Esophagus mucosa (tissue), 1 donor: ENCODE results near the gene DNMBP. TPM values are rescaled to one million over a fixed set of nuclear protein-coding genes. Genes with fewer than 3 reads are reported as not detected.
"Not testable (repeated sequence)": the region's sequence is repeated elsewhere in the genome, so short reads cannot be mapped to it uniquely, and the experiment has no call there.

Source experiments
- ATAC-seq: fragments of 200-7000 bp; cut with Tn5 transposase; one replicate; pipeline ENCODE4 v1.9.1; 2020
- total RNA-seq: library from RNA; stranded (reverse); gene quantifications from one replicate; pipeline ENCODE4 v1.2.4, GENCODE V29; 2023
- donor health status: DM: yes; HTN: yes; CAD: no.

DNMBP gene
- total RNA-seq, 1 donor from 2014 or later, result 12.4 TPM

- ATAC-seq, result no peak
Observed at GRCh38 chr10:100014071-100014762, 4.5 kb upstream of the DNMBP start.

DNA sequence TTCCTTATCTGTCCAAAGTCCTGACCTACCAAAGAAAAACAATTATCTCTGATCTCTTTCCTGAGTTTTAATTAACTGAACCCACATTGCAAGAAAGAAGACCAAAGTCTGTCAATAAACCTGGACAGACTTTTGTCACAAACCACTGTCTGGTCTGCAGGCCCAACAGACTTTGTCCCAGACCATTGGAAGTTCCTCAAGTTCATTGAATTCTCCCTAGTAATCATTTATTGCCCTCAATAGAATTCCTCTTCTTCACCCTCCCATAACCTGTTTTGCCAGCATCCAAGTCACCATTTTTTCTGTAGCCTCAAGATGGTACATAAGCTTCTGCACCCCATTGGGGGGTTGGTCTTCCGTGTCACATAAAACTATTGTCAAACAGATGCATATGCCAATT, 3.9 kb upstream of the DNMBP start:
- no peak for ATAC-seq

DNA sequence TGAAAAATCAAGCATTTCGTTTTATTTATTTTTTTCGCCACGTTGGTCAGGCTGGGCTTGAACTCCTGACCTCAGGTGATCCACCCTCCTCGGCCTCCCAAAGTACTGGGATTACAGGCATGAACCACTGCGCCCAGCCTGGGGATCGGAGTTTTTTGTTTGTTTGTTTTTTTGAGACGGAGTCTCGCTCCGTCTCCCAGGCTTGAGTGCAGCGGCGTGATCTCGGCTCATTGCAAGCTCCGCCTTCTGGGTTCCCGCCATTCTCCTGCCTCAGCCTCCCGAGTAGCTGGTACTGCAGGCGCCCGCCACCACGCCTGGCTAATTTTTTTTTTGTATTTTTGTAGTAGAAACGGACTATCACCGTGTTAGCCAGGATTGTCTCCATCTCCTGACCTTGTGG, 2.2 kb upstream of the DNMBP start:
- not testable (repeated sequence) for ATAC-seq

- ATAC-seq, result peak; percentile 68
Observed at GRCh38 chr10:100009283-100009792, 409 bp downstream of the DNMBP start.

- ATAC-seq, result no peak
Observed at GRCh38 chr10:100008708-100009282, 952 bp downstream of the DNMBP start.

DNA sequence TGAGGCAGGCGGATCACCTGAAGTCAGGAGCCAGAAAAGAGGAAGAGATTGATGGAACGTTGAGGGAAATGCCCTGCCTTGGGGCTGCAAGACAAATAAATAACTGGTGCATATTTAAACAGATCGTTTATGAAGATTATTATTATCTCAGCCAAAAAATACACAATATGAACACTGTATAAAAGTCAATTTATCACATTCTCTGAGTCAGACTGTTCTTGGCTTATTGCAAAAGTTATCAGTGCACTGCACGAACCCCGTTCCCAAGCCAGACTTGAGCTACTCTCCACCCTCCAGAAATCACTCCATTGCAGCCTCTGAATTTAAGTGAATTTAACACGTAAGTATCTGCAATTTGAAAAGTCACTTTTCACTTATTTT, 1.6 kb downstream of the DNMBP start:
- ATAC-seq, result no peak

GRCh38 chr10:100007231-100008141, 2.3 kb downstream of the DNMBP start:
- no peak for ATAC-seq

GRCh38 chr10:100006243-100006886, 3.4 kb downstream of the DNMBP start:
- ATAC-seq, result peak; percentile 85

DNA sequence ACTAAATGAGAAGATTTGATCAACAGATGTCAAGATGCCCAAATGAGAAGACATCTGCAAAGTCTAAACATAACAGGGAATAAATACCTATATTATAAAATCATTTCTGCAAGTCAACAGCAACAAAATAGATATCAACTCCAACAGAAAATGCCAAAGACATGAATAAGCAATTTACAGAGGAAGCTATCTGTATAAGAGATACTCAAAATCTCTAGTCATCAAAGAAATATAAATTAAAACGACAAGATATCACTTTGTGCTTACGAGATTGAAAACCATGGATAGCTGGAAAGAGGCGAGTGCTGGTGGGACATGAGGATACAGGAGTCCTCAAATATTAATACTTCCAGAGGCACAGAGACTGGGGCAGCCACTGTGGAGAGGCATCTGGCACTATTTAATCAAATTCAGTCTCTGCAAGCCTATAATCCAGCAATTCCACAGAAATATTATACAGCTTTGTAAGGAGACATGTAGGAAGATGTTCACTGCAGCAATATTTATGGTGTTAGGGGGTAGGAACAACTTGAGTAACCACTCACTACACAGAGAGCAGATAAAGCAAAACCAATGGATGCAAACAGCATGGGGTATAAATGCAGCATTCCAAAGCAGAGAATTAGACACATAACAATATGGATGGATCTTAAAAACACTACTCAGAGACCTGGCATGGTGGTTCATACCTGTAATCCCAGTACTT, 4.8 kb downstream of the DNMBP start:
- no peak for ATAC-seq

DNA sequence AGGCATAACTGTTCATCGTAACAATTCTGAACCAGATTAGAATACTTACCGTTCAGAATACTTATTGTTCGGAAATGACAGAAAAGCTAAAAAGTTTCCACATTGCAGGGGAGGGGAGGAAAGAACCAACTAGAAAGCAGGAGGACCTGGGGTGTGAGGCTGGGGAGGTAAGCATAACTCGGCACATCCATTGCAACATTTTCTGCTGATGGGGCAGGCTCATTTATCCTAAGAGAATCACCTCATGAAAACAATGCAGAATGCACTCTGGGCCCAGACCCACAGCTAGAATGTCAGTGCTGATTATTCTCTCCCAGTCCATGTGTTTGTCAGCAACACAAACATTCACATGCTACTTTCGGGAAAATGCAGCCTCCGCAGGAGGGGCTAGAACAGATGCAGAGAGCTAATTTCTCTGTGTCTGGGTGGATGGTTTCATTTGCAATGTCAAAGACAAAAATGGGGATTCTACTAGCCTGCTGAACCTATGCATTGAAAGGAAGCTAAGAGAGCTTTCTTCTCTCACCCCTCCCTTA, 9.6 kb downstream of the DNMBP start:
- no peak for ATAC-seq

- no peak for ATAC-seq
Observed at GRCh38 chr10:99999319-100000108, 10.2 kb downstream of the DNMBP start.

GRCh38 chr10:99998889-99999288, 10.9 kb downstream of the DNMBP start:
- no peak for ATAC-seq

DNA sequence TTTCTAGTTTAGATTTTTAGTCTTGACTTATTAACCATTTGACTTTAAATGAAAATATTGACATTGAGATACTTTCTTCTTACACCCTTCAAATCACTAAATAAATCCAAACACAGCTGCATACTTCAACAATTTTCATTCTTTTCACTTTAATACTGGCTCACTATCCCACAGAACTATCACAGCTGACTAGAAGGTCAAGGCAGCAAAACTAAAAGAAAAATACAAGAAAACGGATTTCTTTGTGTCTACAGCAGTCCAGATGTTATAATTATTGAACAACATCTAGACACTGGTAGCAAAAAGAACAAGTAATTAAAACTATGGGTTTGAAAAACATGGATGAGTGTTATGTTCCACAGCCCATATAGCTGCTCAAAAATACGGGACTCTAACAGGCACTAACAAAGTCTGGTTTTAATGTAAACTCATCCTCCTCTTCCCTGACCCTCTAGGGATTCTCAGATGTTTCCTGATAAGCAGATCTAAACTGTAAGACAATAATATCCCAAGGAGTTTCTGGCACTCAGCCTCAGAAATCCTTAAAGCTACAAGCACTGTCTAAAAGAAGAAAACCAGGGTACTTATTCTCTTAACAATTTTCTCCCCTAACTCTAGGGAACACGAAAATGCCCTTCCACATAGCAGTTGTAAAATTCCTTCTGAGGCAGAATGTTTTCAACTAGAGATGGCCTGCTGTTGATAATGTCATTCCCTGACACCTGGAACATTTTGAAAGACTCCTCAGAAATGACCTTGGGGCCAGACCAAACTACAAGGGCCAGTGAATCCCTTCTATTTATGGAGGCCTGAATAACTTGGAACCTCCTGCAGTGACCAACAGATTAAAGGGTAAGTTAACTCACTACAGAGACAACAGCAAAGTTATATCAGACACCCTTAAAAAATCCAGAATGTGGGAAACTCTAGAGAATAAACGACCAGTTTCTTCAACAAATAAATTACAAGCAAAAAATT, 12.8 kb downstream of the DNMBP start:
- no peak for ATAC-seq

DNA sequence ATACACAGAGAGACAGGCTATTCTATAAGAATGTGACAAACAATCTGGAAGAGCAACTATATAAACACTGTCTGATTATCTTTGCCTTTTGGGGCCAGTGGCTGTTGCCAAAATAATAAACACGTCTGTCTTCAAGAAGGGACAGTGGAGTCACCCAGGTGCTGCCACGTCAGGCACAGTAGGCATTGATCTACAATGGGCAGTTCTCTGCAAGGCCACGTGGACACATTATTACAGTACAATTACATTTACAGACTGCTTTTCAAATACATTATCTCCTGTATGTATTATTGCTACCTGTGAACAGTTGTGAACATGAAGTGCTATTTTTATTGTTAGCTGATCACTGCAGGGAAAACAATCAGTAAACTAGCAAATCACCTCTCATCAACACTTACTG, 14.0 kb downstream of the DNMBP start:
- ATAC-seq, result no peak

- ATAC-seq, result peak; percentile 72
Observed at GRCh38 chr10:99995269-99995668, 14.5 kb downstream of the DNMBP start.

GRCh38 chr10:99994801-99995200, 14.9 kb downstream of the DNMBP start:
- ATAC-seq, result no peak

DNA sequence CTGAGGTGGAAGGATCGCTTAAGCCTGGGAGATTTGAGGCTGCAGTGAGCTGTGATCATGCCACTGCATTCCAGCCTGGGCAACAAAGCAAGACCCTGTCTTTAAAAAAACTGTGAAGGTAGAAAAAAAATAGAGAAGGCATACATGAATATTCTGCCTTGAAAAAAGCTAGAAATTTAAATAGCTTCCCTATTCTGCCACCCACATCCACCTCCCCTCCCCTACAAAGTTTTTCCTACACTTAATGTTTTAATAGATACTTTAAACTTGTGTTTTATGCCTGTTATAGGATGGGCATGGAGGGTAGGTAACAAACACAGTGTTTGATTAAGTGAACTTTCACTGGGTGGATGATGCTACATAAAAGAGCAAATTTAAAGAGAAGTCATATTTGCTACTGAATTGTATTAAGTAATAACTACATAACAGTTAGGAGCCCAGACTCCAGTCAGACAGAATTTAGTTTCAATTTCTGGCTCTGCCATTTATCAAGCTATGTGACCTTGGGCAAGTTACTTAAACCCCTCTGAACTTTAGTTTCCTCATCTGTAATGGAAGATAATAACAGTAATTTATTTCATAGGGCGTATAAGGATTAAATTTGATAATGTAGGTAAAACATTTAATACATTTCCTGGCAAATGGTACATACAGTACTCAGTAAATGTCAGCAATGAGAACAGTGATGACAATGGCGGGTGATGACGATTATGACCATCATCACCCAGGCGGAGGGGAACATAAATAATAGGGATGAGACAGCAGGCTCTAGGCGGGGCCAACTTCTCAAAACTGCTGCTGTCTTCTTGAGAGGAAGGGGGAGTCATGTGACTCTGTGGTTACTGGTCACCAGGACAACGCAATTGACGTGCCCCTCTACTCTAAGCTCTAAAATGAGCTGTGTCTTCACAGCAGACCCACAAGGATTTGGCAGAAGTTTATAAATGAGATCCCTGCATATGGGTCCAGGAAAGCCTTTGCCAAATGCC, 15.8 kb downstream of the DNMBP start:
- ATAC-seq, result peak; percentile 44

DNA sequence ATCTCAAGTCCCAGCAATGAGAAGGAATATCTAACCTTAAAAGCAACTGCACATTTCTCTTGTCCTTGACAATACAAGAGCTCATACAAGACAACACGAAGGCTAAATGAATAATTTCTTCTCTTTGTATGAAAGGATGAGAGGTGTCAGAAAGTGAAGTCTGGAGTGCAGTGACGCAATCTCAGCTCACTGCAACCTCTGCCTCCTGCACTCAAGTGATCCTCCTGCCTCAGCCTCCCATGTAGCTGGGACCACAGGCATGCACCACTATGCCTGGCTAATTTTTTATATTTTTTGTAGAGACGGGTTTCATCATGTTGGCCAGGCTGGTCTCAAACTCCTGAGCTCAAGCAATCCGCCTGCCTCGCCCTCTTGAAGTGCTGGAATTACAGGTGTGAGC, 24.1 kb downstream of the DNMBP start:
- not testable (repeated sequence) for ATAC-seq
